Skin of body (tissue), 2 donors: ENCODE measurements around the gene FUCA1. TPM values are rescaled to one million over a fixed set of nuclear protein-coding genes. Genes with fewer than 3 reads are reported as not detected.
"Not testable (repeated sequence)": the region's sequence is repeated elsewhere in the genome, so short reads cannot be mapped to it uniquely, and the experiment has no call there.

Experiments used
- DNase-seq: peaks from one replicate; lab custom pipeline; 2025; lab: John Stamatoyannopoulos, UW
- total RNA-seq: library from RNA; depleted of rRNA; stranded (reverse); fragments of >200 nt; gene quantifications from one replicate; pipeline ENCODE4 v1.2.3, GENCODE V29; 2014

The FUCA1 gene
- 20.0 TPM for total RNA-seq

DNA sequence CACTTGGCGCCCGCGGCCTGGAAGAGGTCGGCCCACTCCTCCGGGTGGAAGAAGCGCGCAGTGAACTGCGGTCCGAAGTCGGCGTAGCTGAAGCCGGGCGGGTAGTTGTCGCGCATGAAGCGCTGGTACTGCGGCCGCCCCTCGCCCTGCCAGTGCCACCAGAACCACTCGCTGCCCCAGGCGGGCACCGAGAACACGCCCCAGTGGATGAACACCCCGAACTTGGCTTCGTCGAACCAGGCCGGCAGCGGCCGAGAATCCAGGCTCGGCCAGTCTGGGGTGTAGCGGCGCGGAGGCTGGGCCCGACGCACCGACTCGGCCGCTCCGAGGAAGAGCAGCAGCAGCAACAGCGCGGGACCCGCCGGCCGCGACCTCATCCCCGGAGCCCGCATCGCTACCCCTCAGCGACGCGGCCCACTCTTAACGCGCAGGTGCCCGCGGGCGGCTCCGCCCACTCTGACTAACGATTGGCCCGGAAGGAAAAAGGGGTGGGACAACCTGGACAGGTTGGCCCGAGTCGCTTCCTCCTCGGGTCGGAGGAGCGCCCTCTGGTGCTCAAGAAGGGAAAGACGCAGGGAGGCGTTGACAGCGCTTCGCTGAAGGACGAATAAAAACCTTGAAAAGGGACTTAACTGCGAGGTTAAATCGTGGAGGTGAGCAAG, at the start of gene FUCA1:
Gene FUCA1 (minus strand): TSS at position 396 of the 662 bp plus-strand sequence. CDS start 4 bp downstream, at position 392.
- DNase-seq = peak; percentile 81

- DNase-seq = peak; percentile 31
Measured at GRCh38 chr1:23916209-23917131, 48.4 kb upstream of the FUCA1 start.

DNA sequence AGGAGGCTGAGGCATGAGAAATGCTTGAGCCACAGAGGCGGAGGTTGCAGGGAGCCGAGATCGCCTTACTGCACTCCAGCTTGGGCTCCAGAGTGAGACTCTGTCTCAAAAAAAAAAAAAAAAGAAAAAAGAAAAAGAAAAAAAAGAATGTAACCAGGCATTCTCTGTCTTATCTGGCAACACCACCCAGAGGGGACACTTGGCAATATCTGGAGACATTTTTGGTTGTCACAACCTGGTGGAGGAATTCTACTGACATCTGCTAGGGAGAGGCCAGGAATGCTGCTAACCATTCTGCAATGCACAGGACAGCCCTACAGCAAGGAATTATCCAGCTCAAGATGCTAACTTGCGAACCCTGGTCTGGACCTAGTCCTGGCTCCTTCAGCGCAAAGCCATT, 47.4 kb upstream of the FUCA1 start:
- DNase-seq = no peak

DNA sequence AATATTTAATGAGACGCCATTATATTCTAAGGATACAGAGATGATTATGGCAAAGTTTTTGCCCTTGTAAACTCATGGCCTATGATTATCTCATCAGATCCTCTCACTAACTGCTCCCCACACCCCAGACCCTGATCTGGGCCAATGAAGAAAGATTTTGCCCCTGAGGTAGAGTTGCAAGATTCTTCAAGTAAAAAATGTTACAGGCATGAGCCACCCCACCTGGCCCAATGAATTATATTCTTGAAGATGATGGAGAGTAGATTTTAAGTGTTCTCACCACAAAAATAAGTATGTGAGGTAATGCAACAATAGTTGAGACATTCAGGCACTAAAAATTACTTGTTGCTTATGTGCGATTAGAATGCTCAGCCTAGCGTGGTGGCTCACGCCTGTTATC, 46.8 kb upstream of the FUCA1 start:
- no peak for DNase-seq

DNA sequence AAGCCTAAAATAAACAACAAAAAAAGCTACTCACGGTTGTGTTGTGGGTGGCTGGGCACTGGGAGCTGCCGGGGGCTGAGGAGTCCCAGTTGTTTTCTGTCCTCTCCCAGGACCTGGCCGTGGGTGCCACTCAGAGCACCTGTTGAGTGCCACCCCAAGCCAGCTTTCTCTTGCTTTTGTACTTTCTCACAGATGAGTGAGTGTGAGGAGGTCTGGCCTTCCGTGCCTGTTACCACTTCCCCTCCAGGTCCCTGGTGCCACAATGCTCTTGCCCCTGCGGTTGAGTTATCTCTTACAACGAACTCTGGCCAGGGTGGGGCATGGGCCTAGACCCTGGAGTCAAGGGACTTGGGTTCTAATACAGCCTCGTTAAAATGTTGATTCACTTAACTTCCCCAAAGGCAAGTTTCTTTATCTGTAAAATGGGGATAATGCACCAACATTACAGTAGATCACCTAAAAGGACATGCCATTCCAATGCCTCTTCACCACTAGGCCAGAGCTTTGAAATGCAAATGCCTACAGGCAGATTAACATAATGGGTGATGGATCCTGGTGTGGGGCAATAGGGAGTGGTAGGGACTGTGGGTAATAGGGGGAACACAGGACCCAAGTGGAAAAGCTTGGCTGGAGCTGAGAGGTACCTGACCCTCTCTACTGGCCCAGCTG, 45.3 kb upstream of the FUCA1 start, which contains the start of gene CNR2:
Gene CNR2 (minus strand): TSS at position 151 of the 669 bp plus-strand sequence. CDS start 37,745 bp downstream, outside the sequence.
- no peak for DNase-seq

DNA sequence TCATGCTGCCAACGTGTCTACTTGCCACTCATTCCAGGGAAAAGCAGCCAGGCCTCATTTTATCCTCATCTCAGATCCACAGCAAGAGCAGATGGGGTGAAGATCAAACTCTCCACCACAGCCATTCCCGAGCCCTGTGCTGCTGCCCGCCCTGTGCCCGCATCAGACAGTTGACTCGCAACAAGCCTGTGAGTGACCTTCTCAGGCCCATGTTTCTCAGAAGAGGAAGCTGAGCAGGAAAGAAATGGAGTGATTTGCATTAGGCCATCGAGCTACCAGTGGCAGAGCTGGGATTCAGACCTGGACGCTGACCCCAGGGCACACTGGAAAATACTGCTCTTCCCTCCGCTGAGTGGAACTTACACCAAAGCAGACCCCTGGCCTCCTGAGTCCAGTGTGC, 43.8 kb upstream of the FUCA1 start:
- no peak for DNase-seq

GRCh38 chr1:23910553-23911246, 42.6 kb upstream of the FUCA1 start:
- no peak for DNase-seq

- no peak for DNase-seq
Measured at GRCh38 chr1:23910144-23910543, 42.1 kb upstream of the FUCA1 start.

DNA sequence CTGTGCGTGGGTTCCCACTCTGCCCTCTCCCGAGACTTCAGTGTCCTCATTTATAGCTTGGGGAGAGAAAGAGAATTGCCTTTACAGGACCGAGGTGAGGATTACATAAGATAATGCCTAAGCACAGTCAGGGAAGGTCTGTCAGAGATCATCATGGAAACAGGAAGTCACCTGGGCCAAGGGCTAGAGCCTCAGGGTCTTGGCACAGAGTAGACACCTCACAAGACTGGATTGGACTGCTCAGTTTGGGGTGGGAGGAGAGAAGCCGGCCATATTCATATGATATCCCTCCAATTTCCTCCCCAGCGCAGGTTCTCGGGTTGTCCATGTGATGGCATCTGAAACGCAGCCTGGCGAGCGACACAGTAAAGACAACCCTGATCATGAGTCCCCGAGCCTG, 41.3 kb upstream of the FUCA1 start:
- no peak for DNase-seq

- no peak for DNase-seq
Measured at GRCh38 chr1:23908453-23909341, 40.6 kb upstream of the FUCA1 start.

GRCh38 chr1:23906731-23907130, 38.6 kb upstream of the FUCA1 start:
- no peak for DNase-seq

GRCh38 chr1:23905461-23906025, 37.5 kb upstream of the FUCA1 start:
- no peak for DNase-seq

GRCh38 chr1:23904748-23905357, 36.8 kb upstream of the FUCA1 start:
- DNase-seq = no peak

DNA sequence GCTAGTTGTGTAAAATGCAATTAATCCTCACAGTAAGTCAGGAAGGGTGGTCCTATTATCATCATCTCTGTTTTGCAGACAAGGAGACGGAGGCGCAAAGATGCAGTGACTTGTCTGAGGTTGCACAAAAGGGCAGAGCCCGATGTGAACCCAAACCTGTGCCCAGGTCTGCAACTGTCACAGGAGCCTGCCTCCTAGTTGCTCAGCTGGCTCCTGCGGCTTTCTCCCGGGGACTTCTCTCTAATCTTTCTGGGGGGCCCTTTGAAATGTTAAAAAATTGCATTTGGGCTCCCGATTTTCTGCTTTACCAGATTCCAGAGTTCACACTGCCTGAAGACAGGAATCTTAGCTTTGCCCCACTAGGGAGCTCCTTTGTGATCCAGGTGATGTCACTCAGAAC, 35.7 kb upstream of the FUCA1 start:
- no peak for DNase-seq

- no peak for DNase-seq
Measured at GRCh38 chr1:23902321-23903278, 34.5 kb upstream of the FUCA1 start.

GRCh38 chr1:23900017-23900416, 31.9 kb upstream of the FUCA1 start:
- not testable (repeated sequence) for DNase-seq

- DNase-seq = no peak
Measured at GRCh38 chr1:23899070-23899469, 31.0 kb upstream of the FUCA1 start.

DNA sequence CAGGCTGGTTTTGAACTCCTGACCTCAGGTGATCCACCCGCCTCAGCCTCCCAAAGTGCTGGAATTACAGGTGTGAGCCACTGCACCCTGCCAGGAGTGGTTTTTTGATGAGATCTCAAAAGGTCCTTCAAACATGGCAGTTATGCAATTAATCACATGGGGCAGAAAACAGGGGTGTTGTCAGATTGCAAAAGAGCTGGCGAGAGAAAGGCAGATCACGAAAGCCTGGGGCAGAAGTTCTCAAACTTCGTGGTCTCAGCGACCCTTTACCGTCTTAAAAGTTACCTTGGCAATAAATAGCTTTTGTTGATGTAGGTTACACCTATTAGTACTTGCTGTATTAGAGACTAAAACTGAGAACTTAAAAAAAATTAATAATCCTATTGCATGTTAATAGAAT, 29.0 kb upstream of the FUCA1 start:
- DNase-seq = no peak
